Measurements from ENCODE around the gene NEDD1.

DNA sequence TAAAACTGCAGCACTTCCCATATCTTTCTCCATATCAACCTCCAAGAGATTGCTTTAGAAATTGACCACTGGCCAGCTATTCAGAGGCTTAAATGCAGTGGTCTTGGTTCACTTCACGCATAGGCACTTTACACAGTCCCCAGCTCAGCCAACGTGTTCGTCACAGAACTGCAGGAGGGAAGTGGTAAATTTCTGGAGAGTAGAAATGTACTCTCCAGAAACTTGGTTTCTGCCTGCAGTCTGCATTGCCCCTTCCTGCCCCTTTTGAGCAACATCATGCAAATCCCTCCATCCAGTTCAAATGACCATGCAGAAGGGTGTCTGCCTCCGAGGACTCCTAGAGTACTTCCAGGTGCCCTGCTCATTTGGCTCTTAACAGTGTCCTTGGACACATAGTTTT is 42.7 kb upstream of the NEDD1 start:
- TF ChIP-seq, protein P1, sequence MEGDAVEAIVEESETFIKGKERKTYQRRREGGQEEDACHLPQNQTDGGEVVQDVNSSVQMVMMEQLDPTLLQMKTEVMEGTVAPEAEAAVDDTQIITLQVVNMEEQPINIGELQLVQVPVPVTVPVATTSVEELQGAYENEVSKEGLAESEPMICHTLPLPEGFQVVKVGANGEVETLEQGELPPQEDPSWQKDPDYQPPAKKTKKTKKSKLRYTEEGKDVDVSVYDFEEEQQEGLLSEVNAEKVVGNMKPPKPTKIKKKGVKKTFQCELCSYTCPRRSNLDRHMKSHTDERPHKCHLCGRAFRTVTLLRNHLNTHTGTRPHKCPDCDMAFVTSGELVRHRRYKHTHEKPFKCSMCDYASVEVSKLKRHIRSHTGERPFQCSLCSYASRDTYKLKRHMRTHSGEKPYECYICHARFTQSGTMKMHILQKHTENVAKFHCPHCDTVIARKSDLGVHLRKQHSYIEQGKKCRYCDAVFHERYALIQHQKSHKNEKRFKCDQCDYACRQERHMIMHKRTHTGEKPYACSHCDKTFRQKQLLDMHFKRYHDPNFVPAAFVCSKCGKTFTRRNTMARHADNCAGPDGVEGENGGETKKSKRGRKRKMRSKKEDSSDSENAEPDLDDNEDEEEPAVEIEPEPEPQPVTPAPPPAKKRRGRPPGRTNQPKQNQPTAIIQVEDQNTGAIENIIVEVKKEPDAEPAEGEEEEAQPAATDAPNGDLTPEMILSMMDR (conservative IDR thresholded peaks at IDR 0.05; ENCODE audit: low read length): no peak
- no peak for TF ChIP-seq EZH2phosphoT487 (IDR thresholded peaks at IDR 0.05; ENCODE audit: borderline replicate concordance)

Data from Loucy (cell line).